Suprapubic skin (tissue), 3 donors: ENCODE data around the gene IHH.

Source experiments
- CTCF ChIP-seq, 2 donors: fragments of 200-600 bp in 1 of 2; fragments of 450-650 bp in 1 of 2; sonication (generic) in 1 of 2; IDR thresholded peaks; one replicate each; pipeline ENCODE4 v1.5.1; 2016 to 2019; ENCODE audit warnings: antibody characterized with exemption in 2 of 2, mild to moderate bottlenecking in 1 of 2, moderate library complexity in 1 of 2
- EP300 ChIP-seq: sonication (generic); formaldehyde crosslinking; IDR thresholded peaks from one replicate; pipeline ENCODE4 v1.6.1; 2017; ENCODE audit warnings: antibody characterized with exemption

DNA sequence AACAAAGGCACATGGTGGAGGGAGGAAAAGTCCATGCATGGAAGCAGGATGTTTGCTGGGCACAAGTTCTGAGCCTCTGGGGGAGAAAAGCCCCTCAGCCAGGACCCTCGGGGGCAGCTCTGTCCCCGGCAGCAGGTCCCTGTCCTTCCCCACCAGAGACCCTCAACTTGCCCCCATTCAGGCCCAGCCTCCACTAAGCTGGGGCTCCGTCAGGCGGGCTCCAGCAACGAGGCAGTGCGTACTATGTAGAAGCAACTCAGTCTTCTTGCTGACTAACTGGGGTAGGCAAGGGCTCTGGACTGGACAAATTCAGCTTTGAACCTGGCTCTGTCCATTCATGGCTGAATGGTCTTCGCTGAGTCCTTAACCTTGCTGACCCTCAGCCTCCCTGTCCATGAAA, 42.4 kb downstream of the IHH start:
- TF ChIP-seq CTCF (IDR thresholded peaks at IDR 0.05) (no peak), EP300 (no peak)
